Hepatocyte (in vitro differentiated cells): Measurements from ENCODE around the gene RPS27.

Source experiments
- CTCF ChIP-seq: fragments of 200-600 bp; sonication (generic); IDR thresholded peaks from 2 replicates; pipeline ENCODE4 v1.5.1; 2016; ENCODE audit warnings: antibody characterized with exemption, mild to moderate bottlenecking; ENCODE audit not compliant: poor library complexity
- EZH2 ChIP-seq: fragments of 200-600 bp; sonication (generic); IDR thresholded peaks from 2 replicates; pipeline ENCODE4 v1.6.1; 2016; ENCODE audit warnings: antibody characterized with exemption, mild to moderate bottlenecking, borderline replicate concordance

- TF ChIP-seq CTCF = no peak
- no peak for TF ChIP-seq EZH2
Measured at GRCh38 chr1:153984123-153984894, 6.3 kb upstream of the RPS27 start.
